Measurements from ENCODE around the gene PCNX3. TPM values are rescaled to one million over a fixed set of nuclear protein-coding genes. Genes with fewer than 3 reads are reported as not detected.
A peak's percentile ranks its signal among the peaks of the same experiment; 100 is the strongest.

PCNX3 gene
- total and polyA plus RNA-seq, 2 donors (not counting 3 experiments of a cell fraction or from before 2014, with no cell fraction given), result 42.6 to 53.9 TPM

DNA sequence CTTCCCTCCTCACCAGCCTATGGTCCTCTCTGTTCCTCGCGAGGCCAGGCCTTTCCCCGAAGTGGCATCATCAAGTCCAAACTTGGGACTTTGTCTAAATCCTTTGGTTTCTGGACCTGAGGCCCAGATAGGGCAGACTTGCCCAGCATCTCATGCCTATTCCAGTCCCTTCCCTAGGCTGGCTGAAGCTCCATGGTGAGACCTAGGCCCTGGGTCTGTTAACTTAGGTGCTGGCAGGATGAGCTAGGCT, 35.7 kb downstream of the PCNX3 start:
- CTCF ChIA-PET, result interaction anchor here (0.7 to 8.0 kb wide), 2 partner anchors 13 to 26 kb away, joined by 3 to 44 read pairs; partner anchors contain the start of gene SIPA1
- no peak overlapping the region for H3K4me2 ChIP-seq (ENCODE audit: insufficient read depth, low read length)
- no peak overlapping the region for H2AFZ ChIP-seq (ENCODE audit: low read depth, low read length)
- FAIRE-seq (no peak), DNase-seq (ENCODE audit: low read depth, low spot score) (no peak)
- peak overlapping the region; percentile 95 for H3K27ac ChIP-seq (ENCODE audit: insufficient read depth, low read depth, low read length)
- H3K9ac ChIP-seq (replicated peaks; ENCODE audit: extremely low read depth, insufficient read depth, low read length), result no peak overlapping the region
- H3K36me3 ChIP-seq (ENCODE audit: control insufficient read depth in 2 of 2, extremely low read depth in 1 of 2, insufficient read depth in 2 of 2, low read length in 2 of 2), result peaks cover 0 to 40% of the 10 kb centered on the region in 2 experiments
- TF ChIP-seq GATA2 (IDR thresholded peaks at IDR 0.05; ENCODE audit: insufficient read depth, insufficient read length, low read depth, low read length) (no peak), FOS (IDR thresholded peaks at IDR 0.05; ENCODE audit: borderline replicate concordance, insufficient read depth, low read length) (no peak), POLR2AphosphoS5 (IDR thresholded peaks at IDR 0.05; ENCODE audit: insufficient read depth, low read depth, low read length) (no peak), MYC (IDR thresholded peaks at IDR 0.05; ENCODE audit: low read depth, low read length) (no peak), EZH2 (IDR thresholded peaks at IDR 0.05; ENCODE audit: borderline replicate concordance, low read depth, low read length, severe bottlenecking) (no peak)
- TF ChIP-seq, protein P1, sequence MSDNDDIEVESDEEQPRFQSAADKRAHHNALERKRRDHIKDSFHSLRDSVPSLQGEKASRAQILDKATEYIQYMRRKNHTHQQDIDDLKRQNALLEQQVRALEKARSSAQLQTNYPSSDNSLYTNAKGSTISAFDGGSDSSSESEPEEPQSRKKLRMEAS (IDR thresholded peaks at IDR 0.05; ENCODE audit: insufficient read depth, insufficient read length), result no peak
- no peak overlapping the region for H3K4me3 ChIP-seq (replicated peaks in 1 of 3; ENCODE audit: insufficient read depth in 1 of 3, low read depth in 1 of 3, low read length in 3 of 3)
- peaks cover 23% of the 10 kb centered on the region for H3K4me1 ChIP-seq (ENCODE audit: control insufficient read depth, extremely low read depth, insufficient read depth, low read length)
- H3K79me2 ChIP-seq (ENCODE audit: control insufficient read depth, insufficient read depth, low read length), result no peaks in the 10 kb centered on the region
- no peaks in the 10 kb centered on the region for H3K27me3 ChIP-seq (ENCODE audit: control insufficient read depth in 2 of 2, insufficient read depth in 2 of 2, low read length in 2 of 2)
- POLR2A ChIA-PET, result interaction anchor here (1.5 to 3.9 kb wide), 2 partner anchors 11 to 13 kb away, joined by 9 to 19 read pairs; partner anchors contain the start of genes RELA and SIPA1
- H4K20me1 ChIP-seq (replicated peaks; ENCODE audit: control insufficient read depth, extremely low read depth, insufficient read depth, low read length), result no peaks in the 10 kb centered on the region
- H3K9me1 ChIP-seq (replicated peaks; ENCODE audit: control insufficient read depth, extremely low read depth, insufficient read depth, low read length), result no peaks in the 10 kb centered on the region
- dilution Hi-C loops (cut with MboI; ENCODE audit: extremely low pct_ligation_motif_present, low sequenced_read_pairs), result no loop called here
- no TSS peak for BruUV-seq (replicated peaks)
- intact Hi-C loops (cut with micrococcal nuclease), result no loop called here
- H3K9me3 ChIP-seq (replicated peaks; ENCODE audit: control insufficient read depth, insufficient read depth, low read length), result no peaks in the 10 kb centered on the region
